HL-60/S4 treated with retinoic acid at 250 ng/mL for 4 days and 3 days (cell line): ENCODE results near the gene EIF3I.
"Not testable (repeated sequence)": the region's sequence is repeated elsewhere in the genome, so short reads cannot be mapped to it uniquely, and the experiment has no call there.

Source experiments
- in situ Hi-C: fragments of 300-500 bp; cut with MboI; formaldehyde crosslinking; loops from 2 replicates; pipeline ENCODE4 v1.7.0; 2022; ENCODE audit warnings: low sequenced_read_pairs

The EIF3I gene

DNA sequence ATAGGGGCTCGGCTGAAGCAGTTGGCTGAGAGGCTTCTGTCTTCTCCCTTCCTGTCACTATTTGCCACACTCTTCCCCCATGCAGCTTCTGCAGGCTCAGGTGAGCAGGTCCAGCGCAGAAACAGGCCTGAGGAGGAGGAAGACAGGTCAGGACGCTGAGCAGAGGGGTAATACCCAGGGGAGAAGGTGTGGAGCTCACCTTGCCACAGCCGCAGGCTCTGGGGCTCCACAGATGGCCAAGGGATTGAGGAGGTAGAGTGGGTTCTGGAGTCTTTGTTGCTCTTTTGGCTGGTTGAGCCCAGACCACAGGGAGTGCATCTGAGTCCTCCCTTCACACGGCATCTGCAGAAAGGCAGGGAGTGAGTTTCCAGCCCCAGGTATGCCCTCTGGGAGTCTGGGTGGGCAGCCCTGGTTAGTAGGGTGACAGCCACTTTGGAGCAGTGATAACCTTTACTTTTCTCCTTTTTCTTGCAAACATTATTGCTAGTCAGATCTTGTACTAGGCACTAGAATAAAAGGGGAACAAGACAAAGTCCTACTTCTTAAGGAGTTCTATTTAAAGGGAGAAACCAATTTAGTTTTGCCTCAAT, 9.7 kb downstream of the EIF3I start:
- in situ Hi-C loops, result no loop called here

DNA sequence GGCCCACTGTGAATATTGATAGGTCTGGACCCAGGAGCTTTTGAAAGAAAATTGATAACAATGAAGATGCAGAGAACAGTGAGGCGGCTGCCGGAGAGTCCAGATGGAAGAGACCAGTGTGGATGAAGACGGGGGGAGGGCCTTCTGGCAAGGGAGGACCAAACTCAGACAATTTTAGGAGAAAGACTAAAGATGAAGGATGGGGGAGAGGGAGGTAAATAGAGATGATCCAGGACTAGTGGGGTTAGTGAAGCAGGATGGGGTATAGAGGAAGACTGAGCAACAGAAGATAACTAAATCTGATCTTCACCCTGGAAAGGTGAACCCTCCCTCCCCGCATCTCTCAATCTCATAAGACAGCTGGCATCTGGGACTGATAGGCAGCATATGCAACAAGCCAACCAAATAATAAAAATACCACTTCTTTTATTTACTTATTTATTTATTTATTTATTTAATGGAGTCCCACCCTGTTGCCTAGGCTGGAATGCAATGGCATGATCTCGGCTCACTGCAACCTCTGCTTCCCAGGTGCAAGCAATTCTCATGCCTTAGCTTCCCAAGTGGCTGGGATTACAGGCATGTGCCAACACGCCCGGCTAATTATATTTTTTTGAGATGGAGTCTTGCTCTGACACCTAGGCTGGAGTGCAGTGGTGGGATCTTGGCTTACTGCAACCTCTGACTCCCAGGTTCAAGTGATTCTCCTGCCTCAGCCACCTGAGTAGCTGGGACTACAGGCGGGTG, 10.5 kb downstream of the EIF3I start:
- in situ Hi-C loops, result no loop called here

DNA sequence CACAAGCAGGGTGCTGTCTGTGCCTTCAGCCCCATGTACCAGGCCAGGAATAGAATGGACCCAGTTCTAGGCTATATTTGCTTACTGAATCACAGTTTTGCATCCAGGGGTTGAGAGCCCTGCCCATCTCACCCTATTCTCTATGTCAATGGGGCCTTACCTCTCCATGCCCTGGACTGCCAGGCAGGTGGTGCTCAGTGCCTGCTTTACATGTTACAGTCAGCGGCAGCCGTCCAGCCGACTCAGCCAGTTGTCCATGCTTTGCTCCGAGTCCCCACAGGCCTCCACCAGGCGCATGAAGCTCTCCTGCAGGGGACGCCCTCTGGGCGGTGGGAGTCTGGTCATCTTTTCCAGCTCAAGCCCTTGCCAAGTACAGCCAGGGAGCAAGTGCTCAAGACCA, 12.6 kb downstream of the EIF3I start:
- in situ Hi-C loops, result no loop called here

DNA sequence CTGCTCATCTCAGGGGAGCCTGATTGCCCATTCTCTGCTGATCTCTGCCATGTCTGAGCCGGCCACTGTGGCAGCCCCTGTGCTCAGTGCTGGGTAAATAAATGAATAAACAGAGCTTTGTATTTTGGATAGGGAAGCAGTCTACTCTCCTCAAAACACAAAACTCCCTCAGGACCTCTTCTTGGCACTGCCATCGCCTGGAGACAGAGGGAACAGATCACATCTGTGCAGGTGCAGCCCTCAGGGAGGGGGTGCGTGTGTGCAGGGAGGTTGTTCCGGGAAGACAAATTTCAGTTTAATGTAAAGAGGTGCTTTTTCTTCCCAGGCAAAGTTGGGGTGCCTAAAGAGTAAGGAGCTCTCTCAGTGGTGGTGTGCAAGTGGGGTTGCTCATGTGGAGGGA, 17.1 kb downstream of the EIF3I start:
- in situ Hi-C loops, result no loop called here

DNA sequence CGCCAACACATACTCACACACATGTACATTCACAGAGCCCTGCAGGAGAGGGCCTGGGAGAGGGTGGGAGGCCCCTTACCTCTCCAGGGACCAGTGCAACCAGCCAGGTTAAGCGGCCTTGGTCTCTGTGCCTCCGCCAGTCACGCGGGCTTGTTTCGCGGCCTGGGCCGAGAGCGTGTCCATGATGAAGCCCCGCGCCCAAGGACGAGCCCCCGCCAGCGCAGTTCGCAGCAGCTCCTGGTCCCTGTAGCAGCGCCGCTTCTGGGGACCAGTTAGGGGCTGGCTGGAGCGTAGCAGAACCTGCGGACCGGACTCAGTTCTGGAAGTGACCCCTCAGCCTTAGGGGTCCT, 17.6 kb downstream of the EIF3I start:
- in situ Hi-C loops, result no loop called here

DNA sequence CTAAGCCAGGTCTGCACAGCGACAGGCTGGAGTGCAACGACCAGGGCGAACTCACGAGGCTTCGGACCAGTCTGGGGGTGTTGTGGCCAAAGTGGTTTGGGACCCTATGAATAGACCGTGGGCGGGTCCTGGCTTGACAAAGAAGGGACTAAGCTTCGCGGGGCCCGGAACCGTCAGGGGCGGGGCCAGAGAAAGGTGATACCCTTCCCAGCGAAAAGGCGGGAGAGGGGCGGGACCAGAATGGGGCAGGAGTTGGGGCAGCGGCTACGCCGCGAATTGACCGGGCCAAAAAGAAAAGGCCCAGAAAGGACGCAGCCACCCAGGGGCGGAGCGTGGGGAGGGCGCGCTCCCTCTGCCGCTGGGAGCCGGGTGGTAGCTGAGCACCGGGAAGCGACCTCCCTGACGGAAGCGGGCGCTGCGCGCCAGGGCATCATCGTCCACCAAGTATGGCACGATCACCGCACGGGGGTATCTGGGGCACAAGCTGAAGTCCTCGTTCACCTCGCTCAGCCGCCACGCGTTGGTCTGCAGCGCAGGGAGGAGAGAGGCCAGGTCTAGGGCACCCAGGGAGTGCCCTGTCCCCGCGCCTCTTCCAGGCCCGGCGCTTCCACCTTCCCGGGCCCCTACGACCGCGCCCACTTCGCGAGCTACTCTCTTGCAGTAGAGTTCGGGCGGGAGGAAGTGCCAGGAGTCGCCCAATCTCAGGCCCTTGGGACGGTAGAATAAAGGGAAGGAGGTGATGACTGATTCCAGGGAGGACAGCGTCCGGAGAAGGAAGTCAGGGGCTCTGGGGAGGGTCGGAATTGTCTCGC, 18.1 kb downstream of the EIF3I start:
- in situ Hi-C loops, result no loop called here

DNA sequence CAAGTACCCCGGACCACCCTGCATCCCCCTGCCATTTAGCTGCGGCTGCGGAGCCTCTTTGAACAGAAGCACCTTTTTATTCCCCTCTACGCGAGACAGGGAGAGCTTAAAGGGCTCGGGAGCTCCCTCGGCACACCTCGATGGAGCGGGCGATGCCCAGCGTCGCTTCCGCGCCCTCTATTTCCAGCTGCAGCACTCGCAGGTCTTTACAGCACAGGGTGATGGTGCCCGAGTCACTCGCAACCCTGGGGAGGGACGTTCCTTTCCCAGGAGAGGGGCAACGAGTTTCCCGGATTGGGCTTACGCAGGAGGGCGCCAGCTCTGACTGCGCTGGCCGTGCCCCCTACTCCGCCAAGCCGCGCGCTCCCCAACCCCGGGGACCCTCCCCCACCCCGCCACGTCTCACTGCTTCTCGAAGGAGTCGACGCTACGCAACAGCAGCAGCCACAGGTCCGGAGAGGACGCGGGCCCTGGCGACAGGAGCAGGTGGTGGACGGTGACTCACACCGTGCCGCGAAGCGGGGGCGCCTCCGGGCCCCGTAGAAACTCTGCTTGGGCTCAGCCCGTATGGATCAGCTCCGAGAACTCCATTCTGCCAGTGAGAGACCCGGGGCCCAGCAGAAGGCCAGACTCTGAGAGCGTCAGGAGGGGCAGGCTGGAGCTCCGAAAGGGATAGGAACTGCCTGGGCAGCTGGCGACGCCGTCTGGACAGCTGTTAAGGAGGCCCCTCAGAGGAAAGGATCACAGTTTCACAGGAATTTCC, 19.0 kb downstream of the EIF3I start:
- in situ Hi-C loops, result no loop called here

DNA sequence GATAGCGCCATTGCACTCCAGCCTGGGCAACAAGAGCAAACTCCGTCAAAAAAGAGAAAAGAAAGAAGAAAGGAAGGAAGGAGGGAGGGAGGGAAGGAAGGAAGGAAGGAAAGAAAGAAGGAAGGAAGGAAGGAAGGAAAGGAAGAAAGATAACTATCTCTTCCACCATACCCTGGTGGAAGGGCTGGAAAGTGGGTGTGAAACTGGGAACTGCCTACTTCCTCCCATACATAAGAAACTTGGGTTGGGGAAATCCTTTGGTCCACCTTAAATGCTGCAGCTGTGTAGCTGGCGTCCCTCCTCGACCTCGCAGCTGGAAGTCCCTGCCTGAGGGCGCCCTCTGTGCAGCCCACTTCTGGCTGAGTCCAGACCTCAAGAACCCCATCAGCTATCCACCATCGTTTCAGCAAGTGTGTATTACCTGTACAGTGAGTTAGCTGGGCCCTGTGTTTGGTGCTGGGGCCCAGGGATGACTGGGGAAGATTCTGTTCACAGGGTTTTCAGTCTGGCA, 20.2 kb downstream of the EIF3I start:
- in situ Hi-C loops, result no loop called here

DNA sequence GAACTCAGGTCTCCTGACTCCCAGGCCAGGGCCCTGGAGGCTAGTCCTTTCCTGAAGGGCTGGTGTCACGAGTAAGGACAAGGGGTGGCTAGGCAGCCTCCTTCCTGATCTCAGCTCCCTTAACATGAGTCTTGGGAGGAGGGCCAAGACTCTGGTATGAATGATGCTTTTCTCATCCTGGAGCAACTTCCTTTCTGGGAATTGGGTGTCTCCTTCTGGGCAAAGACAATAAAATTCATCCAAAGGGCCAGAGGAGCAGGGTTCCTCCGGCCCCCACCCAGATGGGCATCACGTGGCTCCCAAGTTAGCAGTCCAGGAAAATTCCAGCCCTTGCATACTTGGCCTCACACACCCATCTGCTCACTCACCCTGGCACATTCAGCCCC, 24.7 kb downstream of the EIF3I start, which contains the start of gene FAM167B:
TSS of gene FAM167B (plus strand) at position 335 of the 386 bp plus-strand sequence. CDS start 200 bp downstream, outside the sequence.
- in situ Hi-C loops, result no loop called here

DNA sequence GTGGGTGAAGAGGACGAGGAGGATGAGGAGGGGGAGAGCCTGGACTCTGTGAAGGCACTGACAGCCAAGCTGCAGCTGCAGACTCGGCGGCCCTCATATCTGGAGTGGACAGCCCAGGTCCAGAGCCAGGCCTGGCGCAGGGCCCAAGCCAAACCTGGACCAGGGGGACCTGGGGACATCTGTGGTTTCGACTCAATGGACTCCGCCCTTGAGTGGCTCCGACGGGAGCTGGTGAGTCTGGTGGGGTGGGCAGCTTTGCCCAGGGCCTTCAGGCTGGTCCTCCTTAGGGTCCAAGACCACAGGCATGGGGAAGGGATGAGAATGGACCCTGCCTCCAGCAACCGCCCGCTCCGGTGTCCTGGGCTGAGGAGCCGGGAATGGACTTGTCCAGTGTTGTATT, 25.2 kb downstream of the EIF3I start:
- in situ Hi-C loops, result no loop called here

DNA sequence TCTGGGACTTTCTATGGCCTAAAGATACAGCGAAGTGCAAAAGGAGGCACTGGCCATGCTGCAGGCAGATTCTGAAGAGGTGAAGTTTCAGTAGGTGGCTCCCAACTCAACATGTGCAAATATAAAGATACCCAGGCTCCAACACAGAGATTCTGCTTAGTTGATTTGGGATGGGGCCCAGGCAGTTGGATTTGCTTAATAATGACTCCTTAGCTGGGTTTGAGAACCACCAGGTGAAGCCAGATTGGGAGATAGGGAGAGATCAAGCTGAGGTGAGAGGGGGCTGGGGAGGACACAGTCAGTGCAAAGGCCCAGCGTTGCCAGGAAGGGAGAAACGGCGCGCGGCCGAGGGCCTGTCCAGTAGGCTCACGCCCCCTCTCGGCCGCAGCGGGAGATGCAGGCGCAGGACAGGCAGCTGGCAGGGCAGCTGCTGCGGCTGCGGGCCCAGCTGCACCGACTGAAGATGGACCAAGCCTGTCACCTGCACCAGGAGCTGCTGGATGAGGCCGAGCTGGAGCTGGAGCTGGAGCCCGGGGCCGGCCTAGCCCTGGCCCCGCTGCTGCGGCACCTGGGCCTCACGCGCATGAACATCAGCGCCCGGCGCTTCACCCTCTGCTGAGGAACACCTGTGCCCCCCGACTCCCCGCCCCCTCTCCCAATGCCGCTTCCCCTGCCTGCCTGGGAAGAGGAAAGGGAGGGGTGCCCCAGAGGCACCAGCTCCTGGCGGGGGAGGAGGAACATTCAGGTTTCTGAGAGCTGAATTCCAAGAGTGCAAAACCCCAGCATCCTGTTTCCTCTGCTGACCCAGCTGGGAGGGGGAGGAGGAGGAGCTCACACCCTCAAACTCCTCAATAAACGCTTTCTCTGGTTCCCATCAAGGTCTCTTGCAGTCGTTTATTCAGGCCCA, 26.0 kb downstream of the EIF3I start:
- in situ Hi-C loops, result no loop called here

DNA sequence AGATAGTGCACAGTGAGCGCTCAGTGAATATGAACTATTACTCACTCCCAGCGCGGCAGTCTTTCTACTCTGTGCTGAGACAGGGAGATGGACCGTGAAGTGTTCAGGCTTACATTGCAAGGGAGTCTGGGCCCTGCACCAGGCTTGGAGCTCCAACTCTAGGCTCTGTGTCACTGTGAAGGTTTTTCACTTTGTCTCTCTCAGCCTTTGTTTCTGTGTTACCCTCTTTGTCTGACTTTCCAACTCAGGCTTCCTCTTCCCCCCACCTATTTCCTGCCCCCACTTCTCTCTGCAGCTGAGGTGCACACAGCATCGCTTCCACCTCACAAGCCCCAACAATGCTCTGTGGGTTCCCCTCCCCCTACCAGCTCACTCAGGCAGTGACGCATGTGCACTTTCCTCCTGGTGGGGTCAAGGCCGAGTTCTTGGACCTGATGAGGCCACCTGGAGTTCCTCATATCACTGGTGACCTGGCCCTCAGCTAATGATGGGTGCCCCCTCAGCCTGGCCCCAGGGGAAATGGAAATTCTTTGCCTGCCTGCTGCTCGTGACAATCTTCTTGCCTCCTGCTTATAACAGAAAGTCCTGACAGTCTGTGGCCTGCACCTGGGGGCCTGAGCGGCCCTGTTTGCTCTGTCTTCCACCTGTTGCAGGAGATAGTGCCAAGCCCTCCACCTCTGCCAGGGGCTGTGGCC, 27.8 kb downstream of the EIF3I start:
- in situ Hi-C loops, result no loop called here

DNA sequence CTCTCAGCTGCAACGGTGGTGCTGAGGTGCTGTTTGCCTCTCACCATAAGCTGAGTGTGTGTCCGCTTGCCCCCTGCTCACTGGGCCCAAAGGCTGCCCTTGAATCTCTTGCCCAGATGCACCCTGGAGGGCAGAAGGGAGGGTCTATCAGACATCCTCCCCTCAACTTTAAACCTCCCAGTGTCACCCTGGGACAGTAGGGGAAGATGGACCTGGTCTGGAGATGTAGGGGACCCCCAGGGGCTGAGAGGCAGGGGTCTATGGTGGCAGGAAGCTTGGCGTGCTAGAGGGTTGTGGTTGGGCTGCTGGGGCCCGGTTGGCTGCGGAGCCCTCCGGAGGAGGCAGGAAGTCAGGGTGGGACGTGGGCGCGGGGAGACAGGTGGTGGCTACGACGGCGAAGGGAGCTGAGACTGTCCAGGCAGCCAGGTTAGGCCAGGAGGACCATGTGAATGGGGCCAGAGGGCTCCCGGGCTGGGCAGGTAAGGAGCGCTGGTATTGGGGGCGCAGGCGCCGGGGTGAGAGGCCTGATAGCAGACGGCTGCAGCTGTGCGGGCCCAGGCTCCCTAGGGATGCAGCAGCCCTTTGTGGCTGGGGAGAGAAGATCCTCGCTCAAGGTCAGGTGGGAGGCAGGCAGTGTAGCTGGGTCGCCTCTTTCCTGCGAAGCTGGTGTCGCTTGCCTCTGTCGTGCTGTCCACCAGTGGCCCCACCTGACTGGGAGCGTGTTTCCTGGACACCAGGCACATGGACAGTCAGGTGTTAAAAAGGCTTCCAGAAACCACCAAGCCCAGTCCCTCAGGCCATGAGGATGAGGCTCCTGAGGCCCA, 28.9 kb downstream of the EIF3I start, which contains the start of gene LCK:
TSS of gene LCK (plus strand) at position 373 of the 824 bp plus-strand sequence. CDS start 23,065 bp downstream, outside the sequence.
- in situ Hi-C loops, result no loop called here

DNA sequence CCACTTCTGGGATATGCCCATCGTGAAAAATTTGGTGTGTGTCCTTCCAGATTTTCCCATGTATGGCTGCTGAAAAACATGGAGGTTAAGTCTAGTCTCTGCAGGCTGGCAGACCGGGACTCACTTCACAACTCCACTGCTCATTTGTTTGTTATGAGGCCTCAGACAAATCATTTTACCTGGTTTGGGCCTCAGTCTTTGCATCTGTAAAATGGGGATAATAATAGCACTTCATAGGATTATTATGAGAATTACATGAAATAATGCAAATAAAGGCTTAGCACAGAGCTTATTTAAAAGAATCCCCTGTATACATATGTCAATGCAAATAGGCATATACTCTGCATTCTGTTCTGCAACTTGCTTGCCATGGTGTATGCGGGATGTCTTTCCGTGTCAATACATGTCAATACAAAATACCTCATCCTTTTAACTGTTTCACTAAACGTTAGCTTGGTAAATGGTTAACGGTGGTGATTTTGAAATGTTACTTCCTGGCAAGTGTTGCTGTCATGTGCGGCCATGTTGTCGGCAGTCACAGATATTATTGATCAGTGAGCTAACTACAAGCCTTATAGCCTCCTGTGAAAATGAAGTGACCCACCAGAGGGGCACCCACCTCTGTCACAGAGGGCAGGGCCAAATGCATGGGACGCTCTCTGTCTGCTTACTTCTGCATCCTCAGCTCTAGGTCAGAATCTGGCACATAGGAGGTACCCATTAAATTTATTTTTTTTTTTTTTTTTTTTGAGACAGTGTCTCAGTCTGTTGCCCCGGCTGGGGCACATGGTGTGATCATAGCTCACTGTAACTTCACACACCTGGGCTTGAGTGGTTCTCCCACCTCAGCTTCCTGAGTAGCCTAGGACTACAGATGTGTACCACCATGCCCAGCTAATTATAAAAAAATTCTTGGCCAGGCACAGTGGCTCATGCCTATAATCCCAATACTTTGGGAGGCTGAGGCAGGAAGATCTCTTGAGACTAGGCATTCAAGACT, 33.2 kb downstream of the EIF3I start:
- in situ Hi-C loops, result no loop called here

DNA sequence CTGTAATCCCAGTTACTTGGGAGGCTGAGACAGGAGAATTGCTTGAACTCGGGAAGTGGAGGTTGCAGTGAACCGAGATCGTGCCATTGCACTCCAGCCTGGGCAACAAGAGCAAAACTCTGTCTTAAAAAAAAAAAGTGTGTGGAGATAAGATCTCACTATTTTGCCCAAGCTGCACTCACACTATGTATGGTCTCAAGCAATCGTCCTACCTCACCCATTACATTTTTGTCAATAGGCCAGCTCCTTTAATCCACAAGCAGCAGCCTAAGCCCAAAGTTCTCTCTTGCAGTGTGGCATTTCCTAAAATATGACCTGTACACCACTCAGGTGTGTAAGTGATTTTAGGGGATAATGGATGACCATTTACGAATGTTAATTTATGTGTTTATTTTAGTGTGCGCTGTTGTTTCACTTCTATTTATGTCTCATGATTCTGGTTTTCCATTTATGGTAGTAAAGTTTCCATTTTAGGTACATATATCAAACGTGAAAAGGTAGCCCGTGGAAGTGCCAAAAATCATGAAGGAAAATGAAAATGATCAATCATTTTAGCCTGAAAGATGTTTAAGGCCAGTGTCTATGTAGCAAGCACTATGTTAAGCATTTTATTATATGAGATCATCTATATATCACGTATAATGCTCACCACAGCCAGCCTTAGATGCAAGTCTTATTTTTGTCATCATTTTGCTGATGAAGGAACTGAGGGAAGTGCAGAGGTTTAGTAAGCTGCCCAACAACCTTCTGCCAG, 34.4 kb downstream of the EIF3I start:
- in situ Hi-C loops, result no loop called here

DNA sequence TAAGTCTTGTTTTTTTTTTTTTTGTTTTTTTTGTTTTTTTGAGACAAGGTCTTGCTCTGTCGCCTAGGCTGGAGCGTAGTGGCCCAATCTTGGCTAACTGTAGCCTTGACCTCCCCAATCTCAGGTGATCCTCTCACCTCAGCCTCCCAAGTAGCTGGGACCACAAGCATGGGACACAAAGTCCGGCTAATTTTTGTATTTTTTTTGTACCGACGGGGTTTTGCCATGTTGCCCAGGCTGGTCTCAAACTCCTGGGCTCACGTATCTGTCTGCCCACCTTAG, 35.0 kb downstream of the EIF3I start:
- in situ Hi-C loops, result no loop called here

DNA sequence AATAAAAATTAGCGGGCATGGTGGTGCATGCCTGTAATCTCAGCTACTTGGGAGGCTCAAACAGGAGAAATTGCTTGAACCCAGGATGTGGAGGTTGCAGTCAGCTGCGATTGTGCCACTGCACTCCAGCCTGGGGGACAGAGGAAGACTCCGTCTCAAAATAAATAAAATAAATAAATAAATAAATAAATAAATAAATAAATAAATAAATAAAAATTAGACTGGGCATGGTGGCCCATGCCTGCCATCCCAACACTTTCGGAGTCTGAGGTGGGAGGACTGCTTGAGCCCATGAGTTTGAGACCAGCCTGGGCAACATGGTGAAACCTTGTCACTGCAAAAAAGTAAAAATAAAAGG, 41.0 kb downstream of the EIF3I start:
- in situ Hi-C loops, result not testable (repeated sequence)
